ENCODE measurements around the gene RXFP1.

GRCh38 chr4:158682066-158682465, 160.4 kb downstream of the RXFP1 start:
- no peak for TF ChIP-seq EZH2 (IDR thresholded peaks at IDR 0.05; ENCODE audit: borderline replicate concordance)
- TF ChIP-seq EZH2phosphoT487 (IDR thresholded peaks at IDR 0.05; ENCODE audit: low read depth, severe bottlenecking, unreplicated experiment) = no peak
